ENCODE data around the gene NINJ1. TPM values are rescaled to one million over a fixed set of nuclear protein-coding genes. Genes with fewer than 3 reads are reported as not detected.

The NINJ1 gene
- total RNA-seq, 2 donors from 2014 or later = 71.2 to 194 TPM

DNA sequence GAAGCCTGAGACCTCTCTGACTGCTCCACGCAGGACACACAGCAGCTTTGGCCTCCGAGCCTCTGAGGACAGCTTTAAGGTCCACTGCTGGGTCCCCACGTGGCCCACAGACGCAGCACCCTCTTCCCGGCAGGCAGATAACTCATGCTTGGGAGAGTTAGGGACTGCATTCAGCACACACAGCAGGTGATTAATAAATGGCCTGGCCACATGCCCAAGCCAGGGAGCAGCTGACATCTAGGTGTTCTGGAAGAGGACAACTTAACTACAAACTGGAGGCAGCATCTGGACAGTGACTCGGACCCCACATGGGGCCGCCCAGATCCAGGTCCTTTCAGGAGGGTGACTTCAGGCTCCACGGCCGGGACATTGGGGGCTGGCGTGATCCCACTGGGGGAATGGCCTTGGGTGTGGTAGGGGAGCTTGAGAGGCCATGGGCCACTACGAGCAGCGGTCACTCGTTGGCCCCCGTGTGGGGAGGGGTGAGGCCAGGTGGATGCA is 11.3 kb downstream of the NINJ1 start:
- TF ChIP-seq, protein P1, sequence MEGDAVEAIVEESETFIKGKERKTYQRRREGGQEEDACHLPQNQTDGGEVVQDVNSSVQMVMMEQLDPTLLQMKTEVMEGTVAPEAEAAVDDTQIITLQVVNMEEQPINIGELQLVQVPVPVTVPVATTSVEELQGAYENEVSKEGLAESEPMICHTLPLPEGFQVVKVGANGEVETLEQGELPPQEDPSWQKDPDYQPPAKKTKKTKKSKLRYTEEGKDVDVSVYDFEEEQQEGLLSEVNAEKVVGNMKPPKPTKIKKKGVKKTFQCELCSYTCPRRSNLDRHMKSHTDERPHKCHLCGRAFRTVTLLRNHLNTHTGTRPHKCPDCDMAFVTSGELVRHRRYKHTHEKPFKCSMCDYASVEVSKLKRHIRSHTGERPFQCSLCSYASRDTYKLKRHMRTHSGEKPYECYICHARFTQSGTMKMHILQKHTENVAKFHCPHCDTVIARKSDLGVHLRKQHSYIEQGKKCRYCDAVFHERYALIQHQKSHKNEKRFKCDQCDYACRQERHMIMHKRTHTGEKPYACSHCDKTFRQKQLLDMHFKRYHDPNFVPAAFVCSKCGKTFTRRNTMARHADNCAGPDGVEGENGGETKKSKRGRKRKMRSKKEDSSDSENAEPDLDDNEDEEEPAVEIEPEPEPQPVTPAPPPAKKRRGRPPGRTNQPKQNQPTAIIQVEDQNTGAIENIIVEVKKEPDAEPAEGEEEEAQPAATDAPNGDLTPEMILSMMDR (IDR thresholded peaks at IDR 0.05) = no peak
- DNase-seq (ENCODE audit: low spot score) (no peak), ATAC-seq (ENCODE audit: insufficient number of reproducible peaks, low FRiP score, low read depth) (no peak)

DNA sequence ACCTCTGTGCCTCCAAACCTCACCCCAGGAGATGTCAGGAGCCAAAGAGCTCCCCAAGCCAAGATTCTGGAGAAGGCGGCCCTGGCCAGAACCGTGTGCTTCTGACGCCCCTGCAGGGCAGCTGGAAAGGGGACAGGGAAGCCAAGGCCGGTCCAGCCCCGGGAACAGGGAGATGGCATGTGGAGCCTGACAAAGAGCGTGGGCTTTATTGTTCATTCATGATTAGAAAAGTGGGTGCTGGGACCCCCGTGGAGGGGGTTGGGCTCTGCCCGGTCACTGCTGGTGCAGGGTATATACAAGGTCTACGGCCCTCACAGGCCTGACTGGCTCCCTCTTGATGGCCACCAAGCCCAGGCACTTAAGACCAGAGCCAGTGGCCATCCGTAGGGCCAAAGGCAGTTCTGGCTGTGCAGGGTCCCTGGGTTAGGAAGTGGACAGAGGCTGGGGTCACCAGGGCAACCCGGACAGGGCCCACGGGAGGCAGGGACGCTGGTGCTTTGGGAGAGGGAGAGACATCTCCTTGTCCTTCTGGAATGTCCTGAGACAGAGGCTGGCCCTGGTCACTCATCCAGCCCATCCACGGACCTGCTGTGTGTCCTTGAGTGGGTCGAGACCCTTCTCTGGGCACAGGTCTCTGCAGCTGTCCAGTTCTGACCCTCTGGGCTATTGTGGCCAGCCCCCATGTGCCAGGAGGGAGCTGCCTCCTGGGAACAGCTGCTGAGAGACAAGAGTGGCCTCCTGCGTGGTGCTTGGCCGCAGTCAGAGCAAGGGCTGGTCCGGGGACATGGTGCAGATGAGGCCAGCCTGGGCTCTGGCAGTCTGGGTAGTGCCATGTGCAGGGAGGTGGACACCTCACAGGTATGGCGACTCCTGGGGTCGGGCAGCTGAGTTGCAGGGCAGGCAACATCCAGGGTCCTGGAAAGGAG is 12.5 kb downstream of the NINJ1 start:
- ATAC-seq (ENCODE audit: insufficient number of reproducible peaks, low FRiP score, low read depth) (no peak), DNase-seq (ENCODE audit: low spot score) (peak; percentile 1)
- Histone ChIP-seq H3K27ac (peak overlapping the region in 1 of 2 donors; percentile 68), H3K27me3 (replicated peaks; ENCODE audit: insufficient read depth) (no peaks in the 10 kb centered on the region), H3K4me3 (no peak overlapping the region), H3K9me3 (no peaks in the 10 kb centered on the region), H3K36me3 (peaks cover 46% of the 10 kb centered on the region), H3K4me1 (ENCODE audit: control insufficient read depth in 1 of 2, low read depth in 2 of 2) (peaks cover 22 to 34% of the 10 kb centered on the region in 2 donors)
- TF ChIP-seq, protein P1 (IDR thresholded peaks at IDR 0.05) = no peak

More for the DNA sequence above, 11.3 kb downstream of the NINJ1 start:
- Histone ChIP-seq H3K9me3 (no peaks in the 10 kb centered on the region), H3K27me3 (replicated peaks; ENCODE audit: insufficient read depth) (no peaks in the 10 kb centered on the region), H3K4me3 (no peak overlapping the region), H3K4me1 (ENCODE audit: control insufficient read depth in 1 of 2, low read depth in 2 of 2) (peaks cover 33 to 45% of the 10 kb centered on the region in 2 donors), H3K36me3 (peaks cover 46% of the 10 kb centered on the region), H3K27ac (no peak overlapping the region)

DNA sequence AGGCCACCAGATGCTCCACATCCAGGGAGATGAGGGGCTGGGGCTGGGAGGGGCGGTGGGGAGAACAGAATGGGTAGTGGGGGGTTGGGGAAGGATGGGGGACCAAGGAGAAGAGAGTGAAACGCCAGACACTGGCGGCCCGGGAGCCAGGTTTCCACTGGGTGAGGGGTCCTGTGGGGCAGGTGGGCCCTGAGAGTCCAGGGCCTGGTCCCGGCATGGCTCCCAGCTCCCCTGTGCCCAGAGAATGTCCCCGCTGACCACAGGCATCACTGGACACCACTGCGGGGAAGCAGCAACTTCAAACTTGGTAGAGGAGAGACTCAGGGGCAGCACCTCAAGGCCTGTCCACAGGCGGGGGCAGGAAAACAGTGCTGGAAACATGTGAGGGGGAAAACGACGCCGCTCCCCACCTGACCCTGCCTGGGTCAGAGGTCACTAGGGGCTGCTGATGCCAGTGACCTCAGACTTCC is 13.2 kb downstream of the NINJ1 start:
- peaks cover 46% of the 10 kb centered on the region for H3K36me3 ChIP-seq
- TF ChIP-seq, protein P1 (IDR thresholded peaks at IDR 0.05) = no peak
- ATAC-seq (ENCODE audit: insufficient number of reproducible peaks, low FRiP score, low read depth) (no peak), DNase-seq (ENCODE audit: low spot score) (no peak)
- H3K4me3 ChIP-seq = no peak overlapping the region
- H3K9me3 ChIP-seq = no peaks in the 10 kb centered on the region
- peaks cover 20 to 34% of the 10 kb centered on the region in 2 donors for H3K4me1 ChIP-seq (ENCODE audit: control insufficient read depth in 1 of 2, low read depth in 2 of 2)
- H3K27me3 ChIP-seq (replicated peaks; ENCODE audit: insufficient read depth) = no peaks in the 10 kb centered on the region
- H3K27ac ChIP-seq = peak overlapping the region; percentile 68 to 74

DNA sequence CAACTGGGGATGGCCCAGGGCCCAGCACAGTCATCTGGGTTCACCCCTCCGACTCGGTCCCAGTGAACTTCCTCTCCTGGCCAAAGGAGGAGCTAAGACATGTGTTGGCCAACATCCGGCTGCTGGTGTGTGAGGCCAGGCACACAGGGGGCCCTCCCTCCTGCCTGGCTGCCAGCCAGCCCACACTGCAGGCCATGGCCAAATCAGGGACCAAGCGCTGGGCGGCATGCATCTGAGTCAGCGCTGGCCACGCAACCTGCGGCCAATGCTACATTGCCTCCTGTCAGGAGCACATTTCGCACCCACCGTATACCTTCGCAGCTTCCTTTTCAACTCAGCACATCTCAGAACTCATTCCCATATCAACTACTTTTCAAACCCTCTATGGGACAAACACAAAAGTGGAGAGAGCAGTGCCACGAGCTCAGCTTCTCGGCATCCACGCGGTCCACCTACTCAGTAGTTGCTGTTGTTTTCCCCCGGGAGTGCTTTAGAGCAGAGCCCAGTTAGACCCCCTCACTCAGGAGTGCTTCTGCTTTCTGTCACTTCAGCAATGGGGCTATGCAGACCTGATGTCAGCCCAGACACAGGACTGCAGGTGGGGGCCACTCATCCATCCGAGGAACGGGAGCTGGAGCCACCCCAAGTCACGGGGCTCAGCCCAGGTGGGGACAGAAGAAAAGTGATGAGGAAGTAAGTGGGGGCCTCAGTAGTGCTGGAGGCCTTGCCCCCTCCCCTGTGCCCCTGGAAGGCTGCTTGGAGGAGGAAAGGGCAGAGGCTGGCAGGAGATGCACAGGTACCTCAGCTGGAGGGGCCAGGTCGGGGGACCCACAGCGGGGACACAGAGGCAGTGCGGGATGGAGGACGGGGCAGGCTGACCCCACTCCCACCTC is 13.9 kb downstream of the NINJ1 start:
- DNase-seq (ENCODE audit: low spot score) (peak; percentile 87), ATAC-seq (ENCODE audit: insufficient number of reproducible peaks, low FRiP score, low read depth) (peak; percentile 92)
- H3K9me3 ChIP-seq = no peaks in the 10 kb centered on the region
- H3K4me1 ChIP-seq (ENCODE audit: control insufficient read depth in 1 of 2, low read depth in 2 of 2) = peaks cover 19 to 31% of the 10 kb centered on the region in 2 donors
- no peaks in the 10 kb centered on the region for H3K27me3 ChIP-seq (replicated peaks; ENCODE audit: insufficient read depth)
- peak overlapping the region; percentile 68 to 74 for H3K27ac ChIP-seq
- peak overlapping the region; percentile 25 for H3K4me3 ChIP-seq
- peaks cover 41% of the 10 kb centered on the region for H3K36me3 ChIP-seq
- TF ChIP-seq, protein P1 (IDR thresholded peaks at IDR 0.05) = peak; percentile 68

GRCh38 chr9:93119703-93119952 is 14.4 kb downstream of the NINJ1 start:
- DNase-seq (ENCODE audit: low spot score) (no peak), ATAC-seq (ENCODE audit: insufficient number of reproducible peaks, low FRiP score, low read depth) (no peak)
- H3K9me3 ChIP-seq = no peaks in the 10 kb centered on the region
- H3K27me3 ChIP-seq (replicated peaks; ENCODE audit: insufficient read depth) = no peaks in the 10 kb centered on the region
- peaks cover 19 to 31% of the 10 kb centered on the region in 2 donors for H3K4me1 ChIP-seq (ENCODE audit: control insufficient read depth in 1 of 2, low read depth in 2 of 2)
- H3K36me3 ChIP-seq = peaks cover 35% of the 10 kb centered on the region
- peak overlapping the region; percentile 18 to 68 for H3K27ac ChIP-seq
- H3K4me3 ChIP-seq = no peak overlapping the region
- TF ChIP-seq, protein P1 (IDR thresholded peaks at IDR 0.05) = no peak
